HepG2 (cell line): ENCODE measurements around the gene UAP1L1. TPM values are rescaled to one million over a fixed set of nuclear protein-coding genes. Genes with fewer than 3 reads are reported as not detected.

ENCODE experiments used
- AKNA ChIP-seq: sonication (generic); formaldehyde crosslinking; IDR thresholded peaks from 2 replicates; pipeline ENCODE4 v1.4.0; 2020; ENCODE audit warnings: missing genetic modification reagents, borderline replicate concordance
- ETV6 ChIP-seq: sonication (generic); formaldehyde crosslinking; conservative IDR thresholded peaks from 2 replicates; pipeline ENCODE4 v1.4.0; 2020; ENCODE audit warnings: missing genetic modification reagents
- FUBP1 ChIP-seq: sonication (generic); formaldehyde crosslinking; IDR thresholded peaks from 2 replicates; pipeline ENCODE4 v1.5.1; 2020; ENCODE audit warnings: missing genetic modification reagents, mild to moderate bottlenecking, borderline replicate concordance
- GABPB1 ChIP-seq: IDR thresholded peaks from 2 replicates; pipeline ENCODE4 v1.6.1; 2016; ENCODE audit warnings: mild to moderate bottlenecking, missing genetic modification reagents, moderate library complexity, missing compliant biosample characterization
- GLMP ChIP-seq: sonication (generic); formaldehyde crosslinking; IDR thresholded peaks from 2 replicates; pipeline ENCODE4 v1.9.0; 2021; ENCODE audit warnings: missing genetic modification reagents, mild to moderate bottlenecking, borderline replicate concordance
- HNRNPUL1 ChIP-seq: fragments of 200-400 bp; formaldehyde crosslinking; IDR thresholded peaks from 2 replicates; pipeline ENCODE4 v1.6.1; 2017; ENCODE audit warnings: low read depth, mild to moderate bottlenecking, low read length, moderate library complexity
- HOXD1 ChIP-seq: sonication (generic); formaldehyde crosslinking; IDR thresholded peaks from 2 replicates; pipeline ENCODE4 v1.5.0; 2020; ENCODE audit warnings: missing genetic modification reagents
- MEIS2 ChIP-seq: sonication (generic); formaldehyde crosslinking; IDR thresholded peaks from 2 replicates; pipeline ENCODE4 v1.9.0; 2021; ENCODE audit warnings: mild to moderate bottlenecking, missing genetic modification reagents
- NCOA1 ChIP-seq: sonication (generic); formaldehyde crosslinking; IDR thresholded peaks from 2 replicates; pipeline ENCODE4 v1.9.0; 2021; ENCODE audit warnings: missing genetic modification reagents
- PAF1 ChIP-seq: IDR thresholded peaks from 2 replicates; pipeline ENCODE4 v1.6.1; 2016; ENCODE audit warnings: missing genetic modification reagents, missing compliant biosample characterization
- PCBP2 ChIP-seq: fragments of 200-400 bp; formaldehyde crosslinking; optimal IDR thresholded peaks from 2 replicates; pipeline ENCODE3; 2018; ENCODE audit warnings: low read length, low read depth; ENCODE audit not compliant: poor library complexity, severe bottlenecking
- PHF8 ChIP-seq: sonication (generic); formaldehyde crosslinking; IDR thresholded peaks from 2 replicates; pipeline ENCODE4 v1.5.0; 2020; ENCODE audit warnings: missing genetic modification reagents
- RAD21 ChIP-seq: fragments of 450-650 bp; formaldehyde crosslinking; IDR thresholded peaks from 2 replicates; pipeline ENCODE4 v1.5.0; 2020; ENCODE audit warnings: mild to moderate bottlenecking
- REST ChIP-seq, 2 experiments: IDR thresholded peaks; 2 replicates each; pipeline ENCODE4 v1.6.1; 2011 to 2012; ENCODE audit warnings: low read length in 2 of 2, borderline replicate concordance in 1 of 2, low read depth in 1 of 2, mild to moderate bottlenecking in 1 of 2, moderate library complexity in 1 of 2
- THAP11 ChIP-seq: IDR thresholded peaks from 2 replicates; pipeline ENCODE4 v1.6.1; 2016; ENCODE audit warnings: missing biosample characterization, missing genetic modification reagents
- ZNF121 ChIP-seq: sonication (generic); formaldehyde crosslinking; IDR thresholded peaks from 2 replicates; pipeline ENCODE4 v1.5.0; 2020; ENCODE audit warnings: mild to moderate bottlenecking, missing genetic modification reagents
- ZNF605 ChIP-seq: sonication (generic); formaldehyde crosslinking; IDR thresholded peaks from 2 replicates; pipeline ENCODE4 v1.8.0; 2022; ENCODE audit warnings: mild to moderate bottlenecking, missing genetic modification reagents
- ZNF670 ChIP-seq: sonication (generic); formaldehyde crosslinking; IDR thresholded peaks from 2 replicates; pipeline ENCODE4 v1.8.0; 2022; ENCODE audit warnings: mild to moderate bottlenecking, missing genetic modification reagents, borderline replicate concordance
- polyA plus RNA-seq, 8 experiments: library from polyadenylated mRNA; depleted of rRNA in 3 of 8; stranded (reverse) in 7 of 8; unstranded in 1 of 8; fragments of >200 nt; fragmentation: Illumina TruSeq in 4 of 8; extraction: Trizol in 4 of 8; gene quantifications; 2 replicates each; pipeline versions ENCODE4 v1.2.1 to v1.2.3, GENCODE V29; 2011 to 2016; ENCODE audit warnings: low read depth in 4 of 8, missing spikeins in 1 of 8, mixed read lengths in 1 of 8; ENCODE audit not compliant: insufficient read depth in 1 of 8
- total RNA-seq, 5 experiments: library from RNA; depleted of rRNA; stranded (reverse); fragments of >200 nt; fragmentation: Illumina TruSeq; extraction: Trizol; gene quantifications; 2 replicates each; pipeline ENCODE4 v1.2.3, GENCODE V29; 2016; ENCODE audit warnings: low read depth in 1 of 5

UAP1L1 gene
- total and polyA plus RNA-seq, 2 of the 13 experiments (the other 11 are each of a cell fraction or from before 2014, with no cell fraction given) = 5.4 to 6.4 TPM

DNA sequence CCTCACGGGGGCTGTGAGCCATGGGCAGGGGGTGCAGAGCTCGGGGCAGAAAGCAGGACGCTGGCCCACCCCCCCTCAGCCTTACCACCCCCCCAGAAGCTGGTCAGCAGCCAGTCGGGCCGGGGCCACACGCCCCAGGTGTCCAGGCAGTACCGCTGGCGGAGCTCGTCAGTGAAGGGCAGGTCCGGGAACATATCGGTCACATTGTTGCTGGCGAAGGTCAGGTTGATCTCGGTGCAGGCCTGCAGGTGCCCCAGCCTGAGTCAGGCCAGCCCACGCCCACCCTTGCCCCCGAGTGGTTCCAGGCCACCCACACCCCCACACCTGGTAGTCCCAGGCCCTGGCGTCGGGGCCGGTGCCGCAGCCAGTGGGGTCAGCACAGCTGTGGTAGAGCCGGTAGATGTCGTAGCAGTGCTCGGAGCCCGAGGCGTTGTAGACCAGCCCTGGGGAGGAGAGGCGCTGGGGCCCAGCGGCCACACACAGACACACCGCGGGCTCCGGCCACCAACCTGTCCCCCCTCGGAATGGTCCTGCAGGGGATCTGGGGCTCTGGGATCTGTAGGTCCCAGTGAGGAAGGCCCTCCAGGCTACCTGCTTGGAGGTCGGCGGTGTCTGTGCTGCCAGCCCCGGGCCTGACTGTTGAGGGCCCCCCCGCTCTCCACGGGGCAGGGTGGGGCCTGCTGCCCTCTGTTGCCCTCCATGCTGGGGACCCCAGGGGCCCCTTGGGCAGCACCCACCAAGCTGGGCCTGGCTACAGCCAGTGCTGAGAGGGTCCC lies 34.7 kb downstream of the UAP1L1 start (continued):
- TF ChIP-seq REST (IDR thresholded peaks at IDR 0.05; ENCODE audit: borderline replicate concordance in 1 of 2, low read depth in 1 of 2, low read length in 2 of 2) (no peak), ETV6 (CRISPR knock-in tag) (no peak), MEIS2 (CRISPR knock-in tag) (no peak), GLMP (CRISPR knock-in tag) (no peak), ZNF605 (0 out of 2 replicates have a peak, but pooled peaks have one; percentile 53), ZNF670 (CRISPR knock-in tag) (no peak), ZNF121 (CRISPR knock-in tag) (0 out of 2 replicates have a peak, but pooled peaks have one; percentile 30), PAF1 (no peak), RAD21 (CRISPR knock-in tag) (peak; percentile 44; the same call in 1 of the 2 replicates), HOXD1 (CRISPR knock-in tag) (no peak), HNRNPUL1 (no peak), AKNA (CRISPR knock-in tag) (no peak), GABPB1 (no peak), THAP11 (no peak), PCBP2 (no peak), NCOA1 (CRISPR knock-in tag) (no peak), FUBP1 (CRISPR knock-in tag) (no peak), PHF8 (CRISPR knock-in tag) (peak; percentile 49; the same call in 1 of the 2 replicates)
